Activated T-cell treated with anti-CD3 and anti-CD28 coated beads, Interleukin-2, amount 50 U/mL, for 24 hours (primary cell): ENCODE data around the gene DLK2.
A peak's percentile ranks its signal among the peaks of the same experiment; 100 is the strongest.
"Not testable (repeated sequence)": the region's sequence is repeated elsewhere in the genome, so short reads cannot be mapped to it uniquely, and the experiment has no call there.

Experiments
- DNase-seq: peaks from one replicate; pipeline ENCODE4 v3.0.0-alpha.2; 2020
- H3K27ac Mint-ChIP-seq: 2 replicates; pipeline ENCODE4 v1.8.0; 2020; ENCODE audit warnings: mild to moderate bottlenecking, mixed read lengths
- H3K27me3 Mint-ChIP-seq: 2 replicates; pipeline ENCODE4 v1.8.0; 2020; ENCODE audit warnings: mixed read lengths
- H3K36me3 Mint-ChIP-seq: 2 replicates; pipeline ENCODE4 v1.8.0; 2020; ENCODE audit warnings: low read depth, mixed read lengths
- H3K4me1 Mint-ChIP-seq: 2 replicates; pipeline ENCODE4 v1.8.0; 2020; ENCODE audit warnings: low read depth, mixed read lengths
- H3K4me3 Mint-ChIP-seq: 2 replicates; pipeline ENCODE4 v1.8.0; 2020; ENCODE audit warnings: mild to moderate bottlenecking, moderate library complexity, mixed read lengths
- H3K9me3 Mint-ChIP-seq: 2 replicates; pipeline ENCODE4 v1.8.0; 2020; ENCODE audit warnings: mixed read lengths

The DLK2 gene

GRCh38 chr6:43455531-43456428, at the start of gene DLK2:
Gene DLK2 (minus strand): TSS chr6:43455548. CDS start chr6:43454825, 723 bp downstream.
- Mint-ChIP-seq H3K9me3 (no peaks in the 10 kb centered on the region), H3K27me3 (peaks cover 12% of the 10 kb centered on the region), H3K4me3 (peak within 1 kb of the TSS; percentile 78), H3K27ac (peak within 1 kb of the TSS; percentile 38), H3K4me1 (peaks cover 15% of the 10 kb centered on the region), H3K36me3 (peaks cover 24% of the 10 kb centered on the region)
- DNase-seq: peak; percentile 70

DNA sequence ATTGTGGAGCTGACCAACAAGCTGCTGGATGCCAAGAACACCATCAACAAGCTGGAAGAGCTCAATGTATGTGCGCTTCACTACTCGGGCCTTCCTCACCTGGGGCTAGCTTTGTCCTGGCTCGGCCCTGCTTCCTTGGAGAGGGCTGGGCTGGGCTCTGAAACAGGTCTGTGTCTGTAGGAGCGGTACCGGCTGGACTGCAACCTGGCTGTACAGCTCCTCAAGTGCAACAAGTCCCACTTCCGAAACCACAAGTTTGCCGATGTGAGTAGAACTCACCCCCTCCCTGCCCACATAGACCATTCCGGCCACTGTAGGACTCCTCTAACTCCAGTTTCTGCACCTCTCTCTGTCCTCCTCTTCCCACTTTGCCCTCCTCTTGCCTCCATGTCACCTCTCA, 48.1 kb upstream of the DLK2 start:
- no peak for DNase-seq
- Mint-ChIP-seq H3K4me1 (peaks cover 9% of the 10 kb centered on the region), H3K27ac (no peak overlapping the region), H3K27me3 (peaks cover 10% of the 10 kb centered on the region), H3K36me3 (peaks cover 79% of the 10 kb centered on the region), H3K9me3 (no peaks in the 10 kb centered on the region), H3K4me3 (no peak overlapping the region)

DNA sequence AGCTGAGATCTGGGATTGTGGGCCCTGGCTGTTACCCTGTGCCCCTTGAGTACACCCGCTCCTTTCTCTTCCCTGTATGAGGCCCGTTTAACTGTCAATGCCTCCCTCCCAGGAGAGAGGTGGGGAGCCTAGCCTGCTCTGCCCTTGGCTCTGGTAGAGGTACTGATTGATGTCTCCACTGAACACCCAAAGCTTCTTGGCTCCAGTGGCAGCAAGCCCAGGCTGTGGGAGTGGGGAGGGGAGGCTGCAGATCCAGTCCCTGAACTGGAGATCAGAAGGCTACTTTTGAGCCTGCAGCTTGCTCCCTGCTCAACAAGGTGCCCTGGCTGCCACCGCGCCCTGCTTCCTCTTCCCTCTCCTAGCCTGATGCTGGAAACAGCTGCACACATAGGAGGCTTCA, 47.3 kb upstream of the DLK2 start:
- Mint-ChIP-seq H3K27ac (no peak overlapping the region), H3K9me3 (no peaks in the 10 kb centered on the region), H3K36me3 (peaks cover 87% of the 10 kb centered on the region), H3K4me3 (no peak overlapping the region), H3K4me1 (peaks cover 9% of the 10 kb centered on the region), H3K27me3 (peaks cover 2% of the 10 kb centered on the region)
- DNase-seq: no peak

DNA sequence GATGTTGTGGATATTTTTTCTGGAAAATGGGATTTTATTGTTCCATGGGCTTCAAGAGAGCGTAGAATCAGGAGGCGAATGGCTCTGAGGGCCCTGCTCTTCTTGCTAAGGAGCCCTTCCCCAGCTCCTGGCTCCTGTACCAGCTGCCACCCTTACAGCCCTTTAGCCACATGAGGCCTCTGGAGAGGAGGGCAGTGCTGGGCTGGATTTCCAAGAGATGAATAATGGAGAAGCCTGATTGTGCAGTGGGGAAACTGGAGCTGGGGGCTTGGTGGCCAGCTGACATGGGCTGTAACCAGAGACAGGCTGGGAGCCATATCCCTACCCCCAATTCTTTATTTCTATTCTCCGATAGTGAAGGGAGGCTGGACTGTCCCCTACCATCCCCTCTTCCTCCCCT, 45.6 kb upstream of the DLK2 start:
- no peaks in the 10 kb centered on the region for H3K9me3 Mint-ChIP-seq
- no peak overlapping the region for H3K4me3 Mint-ChIP-seq
- H3K27ac Mint-ChIP-seq: no peak overlapping the region
- no peak for DNase-seq
- H3K4me1 Mint-ChIP-seq: no peaks in the 10 kb centered on the region
- H3K27me3 Mint-ChIP-seq: no peaks in the 10 kb centered on the region
- H3K36me3 Mint-ChIP-seq: peaks cover 87% of the 10 kb centered on the region

- Mint-ChIP-seq H3K36me3 (peaks cover 75% of the 10 kb centered on the region), H3K9me3 (no peaks in the 10 kb centered on the region), H3K27ac (peak overlapping the region; percentile 63), H3K4me1 (peaks cover 15% of the 10 kb centered on the region), H3K4me3 (no peak overlapping the region), H3K27me3 (no peaks in the 10 kb centered on the region)
- no peak for DNase-seq
These were observed 43.9 kb upstream of the DLK2 start for GRCh38 chr6:43499028-43499815.

DNA sequence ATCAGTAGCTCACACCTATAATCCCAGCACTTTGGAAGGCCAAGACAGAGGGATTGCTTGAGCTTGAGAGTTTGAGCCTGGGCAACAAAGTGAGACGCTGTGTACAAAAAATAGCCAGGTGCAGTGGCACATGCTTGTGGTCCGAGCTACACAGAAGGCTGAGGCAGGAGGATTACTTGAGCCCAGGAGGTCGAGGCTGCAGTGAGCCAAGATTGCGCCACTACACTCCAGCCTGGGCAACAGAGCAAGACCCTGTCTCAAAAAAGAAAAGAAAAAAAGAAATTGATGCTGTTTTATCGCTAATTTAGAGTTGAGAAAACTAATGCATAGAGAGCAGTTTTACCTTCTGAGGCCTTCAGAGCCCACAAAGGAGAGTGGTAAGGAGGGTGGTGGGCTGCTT, 42.9 kb upstream of the DLK2 start:
- peaks cover 23% of the 10 kb centered on the region for H3K4me1 Mint-ChIP-seq
- H3K27ac Mint-ChIP-seq: peak overlapping the region; percentile 22
- H3K4me3 Mint-ChIP-seq, H3K27me3 Mint-ChIP-seq, DNase-seq, H3K9me3 Mint-ChIP-seq: not testable (repeated sequence)
- H3K36me3 Mint-ChIP-seq: peaks cover 72% of the 10 kb centered on the region

DNA sequence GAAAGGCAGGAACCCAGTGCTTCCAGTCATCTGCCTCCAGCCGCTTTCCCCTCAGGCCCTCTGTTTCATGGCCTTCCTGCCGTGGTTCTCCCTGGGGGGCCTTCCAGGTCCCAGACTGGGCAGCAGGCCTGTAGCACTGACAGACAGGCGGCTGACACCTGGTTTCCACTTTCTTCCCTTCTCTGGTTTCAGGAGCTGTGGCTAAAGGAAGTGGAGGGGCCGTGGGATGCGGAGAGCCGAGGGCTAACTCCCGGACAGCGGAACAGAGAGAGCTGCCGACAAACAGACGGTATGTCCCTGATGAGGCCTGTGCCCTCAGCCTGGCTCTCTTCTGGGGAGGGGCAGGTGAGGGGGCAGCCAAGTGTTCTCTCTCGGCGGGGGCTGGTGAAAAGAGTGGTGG, 42.3 kb upstream of the DLK2 start:
- peaks cover 68% of the 10 kb centered on the region for H3K36me3 Mint-ChIP-seq
- H3K27ac Mint-ChIP-seq: no peak overlapping the region
- no peak overlapping the region for H3K4me3 Mint-ChIP-seq
- H3K4me1 Mint-ChIP-seq: peaks cover 26% of the 10 kb centered on the region
- no peak for DNase-seq
- H3K9me3 Mint-ChIP-seq: no peaks in the 10 kb centered on the region
- no peaks in the 10 kb centered on the region for H3K27me3 Mint-ChIP-seq

DNA sequence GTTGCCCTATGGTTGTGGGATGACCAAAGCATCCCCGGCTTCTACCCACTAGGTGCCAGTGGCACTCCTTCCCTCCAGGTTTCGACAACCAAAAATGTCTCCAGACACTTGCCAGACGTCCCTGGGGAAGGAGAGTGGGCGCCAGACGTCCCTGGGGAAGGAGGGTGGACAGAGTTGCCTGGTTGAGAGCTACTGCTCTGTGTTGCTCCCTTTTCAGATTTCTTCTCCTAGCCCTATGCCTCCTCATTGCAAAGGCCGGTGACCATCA, 41.7 kb upstream of the DLK2 start:
- H3K27me3 Mint-ChIP-seq: no peaks in the 10 kb centered on the region
- no peak overlapping the region for H3K27ac Mint-ChIP-seq
- peaks cover 30% of the 10 kb centered on the region for H3K4me1 Mint-ChIP-seq
- H3K9me3 Mint-ChIP-seq: no peaks in the 10 kb centered on the region
- peaks cover 62% of the 10 kb centered on the region for H3K36me3 Mint-ChIP-seq
- H3K4me3 Mint-ChIP-seq: no peak overlapping the region
- DNase-seq: no peak

GRCh38 chr6:43496370-43497128, 41.2 kb upstream of the DLK2 start:
- H3K4me3 Mint-ChIP-seq: no peak overlapping the region
- peaks cover 57% of the 10 kb centered on the region for H3K36me3 Mint-ChIP-seq
- H3K4me1 Mint-ChIP-seq: peaks cover 32% of the 10 kb centered on the region
- H3K9me3 Mint-ChIP-seq: no peaks in the 10 kb centered on the region
- no peaks in the 10 kb centered on the region for H3K27me3 Mint-ChIP-seq
- no peak overlapping the region for H3K27ac Mint-ChIP-seq
- DNase-seq: no peak

- Mint-ChIP-seq H3K4me3 (no peak overlapping the region), H3K27me3 (no peaks in the 10 kb centered on the region), H3K4me1 (peaks cover 32% of the 10 kb centered on the region), H3K36me3 (peaks cover 46% of the 10 kb centered on the region), H3K9me3 (no peaks in the 10 kb centered on the region), H3K27ac (peak overlapping the region; percentile 56)
- DNase-seq: no peak
These were observed 40.1 kb upstream of the DLK2 start for GRCh38 chr6:43495409-43495941.

DNA sequence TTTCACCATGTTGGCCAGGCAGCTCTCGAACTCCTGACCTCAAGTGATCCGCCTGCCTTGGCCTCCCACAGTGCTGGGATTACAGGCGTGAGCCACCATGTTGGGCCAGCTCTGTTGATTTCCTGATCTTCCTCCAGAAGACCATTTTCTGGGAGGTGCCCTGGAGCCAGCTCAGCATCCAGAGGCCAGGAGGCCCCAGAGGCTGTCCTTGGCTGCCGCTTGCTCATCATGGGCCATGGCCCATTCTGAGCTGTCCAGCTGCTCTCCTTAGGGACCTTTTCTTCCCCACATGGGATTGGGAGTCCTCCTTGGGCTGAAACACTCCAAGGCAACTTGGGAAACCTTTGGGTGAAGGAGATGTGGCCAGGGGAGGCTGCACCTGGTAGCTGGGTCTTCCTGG, 39.4 kb upstream of the DLK2 start:
- H3K27ac Mint-ChIP-seq: no peak overlapping the region
- peaks cover 39% of the 10 kb centered on the region for H3K4me1 Mint-ChIP-seq
- no peak overlapping the region for H3K4me3 Mint-ChIP-seq
- peaks cover 46% of the 10 kb centered on the region for H3K36me3 Mint-ChIP-seq
- DNase-seq: no peak
- H3K27me3 Mint-ChIP-seq: no peaks in the 10 kb centered on the region
- no peaks in the 10 kb centered on the region for H3K9me3 Mint-ChIP-seq

DNA sequence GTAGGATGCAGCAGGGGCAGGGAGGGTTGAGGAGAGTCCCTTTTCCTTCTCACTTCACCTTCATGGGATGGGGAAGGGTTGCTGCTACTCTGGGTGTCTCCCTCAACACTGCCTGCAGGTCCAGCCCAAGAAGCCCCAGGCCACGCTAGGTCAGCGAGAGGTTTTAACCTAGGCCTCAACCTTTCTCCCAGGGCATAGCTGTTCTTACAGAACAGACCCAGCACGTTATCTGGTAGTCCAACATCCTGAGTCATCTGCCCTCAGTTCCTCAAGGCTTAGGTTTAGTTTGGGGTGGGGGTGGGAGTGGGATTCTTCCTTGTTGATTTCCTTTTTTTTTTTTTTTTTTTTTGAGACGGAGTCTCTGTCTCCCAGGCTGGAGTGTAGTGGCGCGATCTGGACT, 39.0 kb upstream of the DLK2 start:
- Mint-ChIP-seq H3K27ac (peak overlapping the region; percentile 57), H3K9me3 (no peaks in the 10 kb centered on the region), H3K4me3 (no peak overlapping the region), H3K36me3 (peaks cover 44% of the 10 kb centered on the region), H3K4me1 (peaks cover 39% of the 10 kb centered on the region), H3K27me3 (no peaks in the 10 kb centered on the region)
- DNase-seq: no peak

DNA sequence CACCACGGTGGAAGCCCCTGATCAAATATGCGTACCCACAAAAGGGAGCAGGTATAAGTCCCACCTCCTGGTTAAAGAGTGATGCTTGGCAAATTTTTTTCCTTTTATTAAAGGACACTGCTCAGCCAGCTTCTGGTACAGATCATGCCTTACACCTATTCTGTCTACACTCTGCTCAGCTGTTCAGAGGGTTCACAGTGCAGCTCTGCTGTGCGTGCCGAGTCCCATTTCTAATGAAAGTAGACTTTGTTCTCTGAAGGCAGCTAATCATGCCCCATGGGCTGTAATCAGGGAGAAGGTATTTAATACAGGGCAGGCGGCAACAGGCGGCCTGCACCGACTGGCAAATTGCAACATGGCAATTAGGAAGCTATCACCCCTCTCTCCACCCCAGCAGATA, 38.5 kb upstream of the DLK2 start:
- no peaks in the 10 kb centered on the region for H3K27me3 Mint-ChIP-seq
- H3K4me3 Mint-ChIP-seq: no peak overlapping the region
- DNase-seq: no peak
- peaks cover 44% of the 10 kb centered on the region for H3K36me3 Mint-ChIP-seq
- H3K9me3 Mint-ChIP-seq: no peaks in the 10 kb centered on the region
- peaks cover 43% of the 10 kb centered on the region for H3K4me1 Mint-ChIP-seq
- peak overlapping the region; percentile 57 for H3K27ac Mint-ChIP-seq

GRCh38 chr6:43493230-43493629, 37.9 kb upstream of the DLK2 start:
- Mint-ChIP-seq H3K36me3 (peaks cover 43% of the 10 kb centered on the region), H3K27me3 (no peaks in the 10 kb centered on the region), H3K27ac (peak overlapping the region; percentile 26), H3K9me3 (no peaks in the 10 kb centered on the region), H3K4me3 (no peak overlapping the region), H3K4me1 (peaks cover 43% of the 10 kb centered on the region)
- no peak for DNase-seq
